NCI-H82 (cell line): Measurements from ENCODE around the gene CARMIL3.
A peak's percentile ranks its signal among the peaks of the same experiment; 100 is the strongest.

Experiments used
- DNase-seq: peaks from one replicate; lab custom pipeline; 2025; lab: John Stamatoyannopoulos, UW

Gene CARMIL3

DNA sequence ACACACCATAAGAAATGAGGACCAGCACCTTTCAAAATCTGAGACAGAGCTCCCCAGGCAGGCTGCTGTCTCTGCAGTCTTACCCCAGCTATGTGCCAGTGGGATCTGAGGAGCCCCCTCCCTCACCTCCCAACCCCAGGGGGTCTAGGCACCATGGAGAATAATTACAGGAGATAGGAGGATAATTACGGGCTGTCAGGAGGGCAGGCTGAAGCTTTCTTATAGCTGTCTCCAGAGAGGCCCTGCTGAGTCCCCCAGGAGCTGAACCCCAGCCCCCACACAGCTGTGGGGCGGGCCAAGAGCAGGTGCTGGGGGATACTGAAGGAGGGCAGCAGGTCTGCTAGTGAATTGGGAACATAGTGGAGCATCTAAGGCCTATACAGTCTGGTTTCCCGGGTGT is 26.3 kb downstream of the CARMIL3 start:
- DNase-seq = peak; percentile 13

DNA sequence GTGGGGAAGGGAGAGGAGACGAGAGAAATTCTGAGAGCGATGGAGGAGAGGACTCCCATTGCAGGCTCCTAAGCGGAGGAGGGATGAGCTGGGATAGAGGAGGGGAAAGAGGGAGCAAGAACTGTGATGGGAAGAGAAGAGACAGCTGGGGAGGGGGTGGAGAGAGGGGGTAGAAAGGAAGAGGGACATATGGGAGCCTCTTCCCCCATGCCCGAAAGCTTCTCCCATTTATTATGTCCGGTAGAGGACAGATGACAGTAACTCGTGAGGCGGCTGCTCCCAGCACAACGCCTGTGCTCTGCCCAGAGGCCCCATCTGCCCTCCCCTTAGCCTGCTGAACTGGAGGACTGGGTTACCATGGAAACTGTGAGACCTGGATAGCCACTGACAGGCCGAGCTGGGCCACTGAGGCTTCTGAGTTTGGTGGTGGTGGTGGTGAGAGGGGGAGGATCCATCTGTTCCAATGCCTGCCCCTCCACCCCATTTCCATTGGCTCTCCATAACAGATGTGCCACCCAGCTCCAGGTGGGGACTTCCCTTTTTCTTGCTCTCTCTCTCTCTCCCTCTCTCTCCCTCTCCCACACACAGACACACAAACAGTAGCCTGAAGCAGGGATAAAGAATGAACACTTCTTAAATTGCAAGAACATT is 27.8 kb downstream of the CARMIL3 start:
- peak; percentile 96 for DNase-seq

DNA sequence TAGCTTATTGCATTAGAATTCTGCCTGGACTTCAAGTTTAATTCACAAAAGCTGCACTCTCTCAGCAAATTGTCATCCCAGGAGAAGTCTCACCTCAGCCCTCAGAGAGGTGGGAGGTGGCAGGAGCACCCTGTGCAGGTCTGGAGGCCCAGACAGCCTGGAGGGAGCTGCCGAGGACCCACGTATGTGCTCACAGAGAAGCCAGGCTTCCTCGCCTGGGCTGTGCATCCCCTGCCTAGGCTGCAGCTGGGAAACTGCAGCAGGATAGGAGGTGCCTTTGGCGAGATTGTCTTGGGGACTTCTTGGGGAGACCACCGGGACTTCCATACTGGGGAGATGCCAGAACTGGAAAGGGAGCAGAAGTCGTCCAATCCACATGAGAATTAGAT is 28.3 kb downstream of the CARMIL3 start:
- DNase-seq = peak; percentile 45

DNA sequence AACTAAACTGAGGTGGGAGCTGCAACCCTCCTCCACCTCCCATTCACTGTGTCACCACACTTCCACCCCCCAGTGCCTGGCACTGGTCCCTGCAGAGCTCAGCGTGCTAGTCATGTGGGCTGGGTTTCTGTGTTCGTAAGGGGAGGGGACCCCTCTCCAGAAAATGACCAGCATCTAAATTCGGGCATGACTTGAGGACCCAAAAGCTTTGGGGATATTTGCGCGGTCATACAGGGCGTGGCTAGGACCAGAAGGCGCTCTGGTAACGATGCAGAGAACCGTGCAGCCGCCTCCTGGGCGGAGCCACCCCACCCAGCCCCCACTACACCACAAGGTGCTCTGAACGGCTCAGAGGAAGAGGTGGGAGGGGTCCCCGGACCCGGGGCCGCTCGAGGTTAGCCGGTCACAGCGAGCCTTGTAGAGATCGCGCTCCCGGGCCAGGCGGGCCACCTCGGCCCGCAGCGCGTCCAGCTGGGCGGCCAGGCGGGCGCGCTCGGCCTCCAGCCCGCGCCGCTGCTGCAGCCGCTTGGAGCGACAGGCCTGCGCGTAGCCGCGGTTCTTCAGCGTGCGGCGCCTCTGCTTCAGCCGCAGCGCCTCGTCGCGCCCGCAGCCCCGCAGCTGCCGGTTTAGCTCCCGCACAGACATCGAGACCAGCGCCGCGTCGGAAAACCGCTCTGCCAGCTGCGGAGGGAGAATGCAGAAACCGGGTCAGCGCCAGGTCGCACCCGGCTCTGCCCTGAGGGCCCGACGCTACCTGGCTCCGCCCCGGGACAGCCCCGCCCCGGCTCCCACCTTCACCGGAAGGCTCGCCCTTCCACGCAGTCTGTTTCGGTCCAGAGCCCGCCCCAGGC is 29.3 kb downstream of the CARMIL3 start:
- peak; percentile 90 for DNase-seq

DNA sequence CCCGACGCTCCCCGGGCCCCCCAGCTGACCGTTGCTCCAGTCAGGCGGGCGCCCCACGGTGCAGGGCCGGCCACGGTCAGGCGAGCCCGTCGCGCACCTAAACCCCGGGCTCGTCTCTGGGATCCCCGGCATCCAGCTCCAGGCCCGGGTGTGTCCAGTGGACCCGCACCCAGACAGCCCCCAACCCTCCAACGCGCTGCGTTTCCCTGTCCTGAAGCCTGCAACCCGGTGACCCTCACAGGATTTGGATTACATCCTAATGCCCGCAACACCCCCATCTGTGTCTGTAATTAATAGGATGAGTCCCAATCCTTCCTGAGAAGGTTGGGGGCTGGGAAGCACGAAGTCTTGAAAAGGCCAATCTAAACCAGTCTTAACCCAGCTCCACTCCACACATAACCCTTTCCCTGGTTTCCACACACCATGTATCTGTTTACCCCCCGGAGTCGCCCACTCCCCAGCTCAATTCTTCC is 30.0 kb downstream of the CARMIL3 start:
- DNase-seq = peak; percentile 93

DNA sequence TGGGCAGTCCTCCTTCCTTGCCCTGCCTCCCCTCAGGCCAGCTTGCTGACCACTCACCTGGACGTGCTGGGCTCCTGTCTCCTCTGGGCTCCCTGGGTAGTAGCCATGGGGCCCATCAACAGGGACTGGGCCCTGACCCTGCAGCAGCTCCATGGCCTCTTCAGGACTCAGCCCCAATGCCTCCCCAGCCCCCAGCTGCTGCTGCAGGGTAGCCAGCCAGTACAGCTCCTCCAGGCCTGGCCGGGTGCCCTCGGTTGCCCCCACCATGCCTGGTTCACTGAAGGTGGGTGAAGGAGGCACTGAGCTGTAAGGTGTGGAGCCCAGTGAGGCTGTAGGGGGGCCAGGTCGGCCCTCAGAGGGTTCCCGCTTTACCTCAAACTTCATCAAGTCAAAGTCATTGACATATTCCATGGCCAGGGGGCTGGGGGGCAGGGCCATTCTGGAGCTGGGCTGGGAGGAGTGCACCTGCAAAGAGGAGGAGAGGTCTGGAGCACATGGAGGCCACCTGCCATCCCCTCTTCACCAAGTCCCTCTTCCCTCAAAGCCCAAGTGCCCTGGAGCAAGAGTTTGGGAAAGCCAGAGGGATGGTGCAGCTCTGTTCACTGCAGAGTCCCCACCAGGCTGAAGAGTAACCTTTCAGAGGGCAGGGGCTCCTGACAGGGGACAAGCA is 30.7 kb downstream of the CARMIL3 start:
- DNase-seq = no peak

- no peak for DNase-seq
These were observed 31.7 kb downstream of the CARMIL3 start for GRCh38 chr14:24083462-24083861.

- no peak for DNase-seq
These were observed 32.6 kb downstream of the CARMIL3 start for GRCh38 chr14:24084440-24084839.

- peak; percentile 95 for DNase-seq
These were observed 33.4 kb downstream of the CARMIL3 start for GRCh38 chr14:24085215-24085614.

GRCh38 chr14:24086193-24086955 is 34.6 kb downstream of the CARMIL3 start:
- DNase-seq = peak; percentile 97

DNA sequence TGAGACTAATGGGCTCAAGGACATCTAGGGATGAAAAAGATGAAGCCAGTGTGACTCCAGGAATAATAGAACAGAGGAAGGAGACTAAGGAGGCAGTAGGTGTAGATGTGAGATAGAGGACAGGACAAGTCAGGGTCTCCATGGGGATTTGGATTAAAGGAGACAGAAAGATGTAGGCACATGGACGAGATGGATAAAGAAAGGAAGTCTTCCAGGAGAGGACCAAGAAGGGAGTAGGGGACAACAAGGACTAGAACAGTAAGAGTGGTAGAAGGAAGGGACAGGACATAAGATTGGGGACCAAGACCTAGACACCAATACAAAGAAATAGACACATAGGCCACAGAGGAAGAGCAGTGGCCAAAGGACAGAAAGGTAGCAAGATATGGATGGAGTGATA is 35.2 kb downstream of the CARMIL3 start:
- no peak for DNase-seq

- DNase-seq = no peak
These were observed 36.3 kb downstream of the CARMIL3 start for GRCh38 chr14:24088095-24088494.

DNA sequence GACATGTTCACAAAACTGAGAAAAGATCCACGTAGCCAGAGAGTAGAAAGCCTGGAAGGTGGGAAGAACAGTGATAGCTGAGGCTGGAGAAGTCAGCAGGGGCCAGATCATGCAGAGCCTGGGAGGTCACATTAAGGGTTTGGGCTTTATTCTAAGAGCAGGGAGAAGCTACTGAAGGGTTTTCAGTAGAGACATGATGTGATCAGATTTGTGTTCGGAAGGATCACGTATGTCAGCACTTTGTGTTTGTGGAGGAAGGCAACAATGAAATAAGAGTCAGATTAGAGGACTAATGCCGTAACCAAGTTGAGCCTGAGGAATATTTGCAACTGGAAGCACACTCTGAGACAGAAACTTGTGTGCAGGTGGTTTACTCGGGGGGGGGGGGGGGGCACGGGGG is 38.1 kb downstream of the CARMIL3 start:
- peak; percentile 24 for DNase-seq

DNA sequence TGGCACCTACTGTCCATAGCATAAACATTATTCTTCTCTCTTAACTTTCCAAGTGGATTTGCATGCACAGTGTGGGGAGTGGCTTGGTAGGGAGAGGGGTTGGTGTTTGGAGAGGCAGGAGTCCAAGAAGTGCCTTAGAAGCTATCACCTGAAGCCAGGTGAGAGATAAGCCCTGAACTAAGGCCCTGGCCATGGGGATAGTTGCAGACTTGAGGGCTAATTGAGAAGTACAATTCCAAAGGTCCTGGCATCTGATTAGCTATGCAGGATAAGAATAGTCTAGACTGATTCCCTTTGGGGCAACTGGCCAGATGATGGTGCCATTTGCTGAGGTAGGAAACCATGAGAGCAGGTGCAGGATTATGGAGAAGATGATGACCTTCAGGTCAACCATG is 40.3 kb downstream of the CARMIL3 start:
- DNase-seq = no peak

DNA sequence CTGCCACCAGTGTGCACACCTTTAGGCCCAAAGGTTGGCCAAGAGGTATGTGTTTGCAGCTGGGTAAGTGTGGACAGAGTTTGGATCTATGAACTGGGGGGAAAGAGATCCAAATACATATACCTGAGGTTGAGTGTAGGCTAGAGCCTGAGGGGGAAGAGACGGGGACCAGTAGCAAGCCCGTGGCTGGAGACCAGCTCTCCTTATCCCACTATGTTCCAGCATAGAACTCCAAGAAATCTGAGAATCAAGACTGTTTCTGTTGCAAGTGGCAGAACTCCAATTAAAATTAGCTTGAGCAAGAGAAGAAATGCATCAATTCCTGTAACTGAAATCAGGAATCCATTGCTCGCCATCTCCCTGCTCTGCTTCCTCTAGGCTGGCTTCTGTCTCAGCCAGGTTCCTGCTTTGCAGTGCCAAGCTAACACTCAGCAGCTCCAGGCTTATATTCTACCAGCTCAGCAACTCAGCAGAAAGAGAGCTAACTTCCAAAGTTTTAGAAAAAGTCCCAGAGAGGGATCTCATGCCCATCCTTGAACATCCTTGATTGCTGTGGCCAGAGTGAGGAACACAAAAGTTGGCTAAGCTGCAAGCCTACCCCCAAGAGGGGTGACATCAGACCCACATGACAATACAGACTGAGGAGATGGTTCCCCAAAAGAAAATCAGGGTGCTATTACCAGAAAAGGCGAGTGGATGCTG is 40.8 kb downstream of the CARMIL3 start:
- DNase-seq = no peak

DNA sequence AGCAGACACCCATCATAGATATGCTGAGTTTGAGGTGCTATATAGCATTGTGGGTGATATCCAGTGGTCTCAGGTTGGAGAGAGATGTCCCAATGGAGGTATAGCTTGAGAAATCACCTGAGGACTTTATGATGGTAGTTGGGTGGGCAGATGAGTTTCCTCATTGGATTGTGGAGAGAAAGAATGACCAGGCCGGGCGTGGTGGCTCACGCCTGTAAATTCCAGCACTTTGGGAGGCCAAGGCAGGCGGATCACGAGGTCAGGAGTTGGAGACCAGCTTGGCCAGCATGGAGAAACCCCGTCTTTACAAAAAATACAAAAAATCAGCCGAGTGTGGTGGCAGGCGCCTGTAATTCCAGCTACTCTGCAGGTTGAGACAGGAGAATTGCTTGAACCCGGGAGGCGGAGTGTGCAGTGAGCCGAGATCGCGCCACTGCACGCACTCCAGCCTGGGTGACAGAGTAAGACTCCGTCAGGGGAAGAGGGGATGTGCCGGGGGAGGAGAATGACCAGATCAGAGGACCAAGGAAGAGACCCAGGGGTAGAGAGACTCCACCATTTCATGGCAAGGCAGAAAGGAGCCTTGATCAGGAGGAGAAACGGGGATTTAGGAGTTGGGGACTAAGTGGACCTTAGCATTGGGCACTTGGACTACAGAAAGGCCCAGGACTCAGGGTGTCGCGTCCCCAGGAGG is 41.5 kb downstream of the CARMIL3 start:
- DNase-seq = no peak

DNA sequence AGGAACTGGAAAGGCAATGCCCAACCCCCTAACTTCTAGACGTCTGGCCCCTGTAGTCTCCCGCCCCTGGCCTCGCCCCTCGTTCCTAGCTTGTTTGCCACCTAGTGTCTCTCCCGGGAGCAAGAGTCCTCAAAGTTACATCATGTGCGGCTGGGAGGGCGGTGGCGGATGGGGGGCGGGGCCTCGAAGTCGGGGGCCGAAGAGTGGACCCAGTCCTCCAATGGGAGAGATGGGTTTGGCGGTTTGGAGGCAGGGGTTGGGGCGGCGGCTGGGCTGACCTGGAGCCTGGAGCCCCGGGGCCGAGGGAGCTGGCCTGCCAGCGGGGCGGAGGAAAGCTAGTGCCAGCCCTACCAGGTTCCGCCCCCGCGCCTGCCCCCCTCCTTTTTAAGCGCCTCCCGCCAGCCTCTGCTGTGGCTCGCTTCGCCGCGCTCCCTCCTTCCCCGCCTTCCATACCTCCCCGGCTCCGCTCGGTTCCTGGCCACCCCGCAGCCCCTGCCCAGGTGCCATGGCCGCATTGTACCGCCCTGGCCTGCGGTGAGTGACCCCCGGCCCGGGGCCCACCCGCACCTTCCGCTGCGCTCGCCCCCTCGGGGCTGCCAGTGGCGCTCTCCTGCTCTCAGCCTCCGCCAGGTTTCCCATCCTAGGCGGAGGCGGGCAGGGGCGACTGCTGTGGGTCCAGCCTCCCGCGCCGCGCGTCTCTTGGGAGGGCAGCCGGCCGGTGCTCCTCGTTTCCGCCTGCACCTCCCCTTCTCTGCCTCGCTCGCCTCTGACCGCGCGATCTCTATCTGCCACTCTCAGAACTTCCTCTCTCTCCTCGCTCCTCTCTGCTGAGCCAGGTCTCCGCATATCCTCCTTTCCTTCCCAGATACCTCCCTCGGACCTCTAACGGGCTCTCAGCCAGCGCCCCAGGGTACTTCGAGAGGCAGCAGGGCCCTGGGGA is 42.4 kb downstream of the CARMIL3 start, which contains the start of gene PCK2:
PCK2 (plus strand) TSS at position 411 of the 940 bp plus-strand sequence; CDS start at position 506, 95 bp downstream.
- peak; percentile 90 for DNase-seq

DNA sequence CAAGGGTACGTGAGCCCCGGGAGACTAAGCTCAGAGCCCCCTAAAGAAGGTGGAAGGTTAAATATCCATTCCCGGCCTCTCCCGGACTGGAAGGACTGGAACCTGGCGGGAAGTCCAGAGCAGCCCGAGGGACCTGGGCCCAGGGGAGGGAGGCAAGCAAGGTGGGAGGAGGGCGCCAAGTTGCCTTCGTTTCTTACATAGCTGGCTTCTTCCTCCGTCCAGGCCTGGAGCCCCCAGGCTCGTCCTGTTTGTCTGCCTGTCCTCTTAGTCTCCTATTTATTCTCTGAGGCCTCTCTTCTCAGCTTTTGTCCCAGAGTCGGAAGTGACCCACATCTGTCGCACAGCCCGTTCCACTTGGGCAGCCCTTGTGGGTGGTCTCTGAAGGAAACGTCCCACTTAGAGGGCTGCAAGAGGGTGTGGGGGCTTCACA is 43.0 kb downstream of the CARMIL3 start:
- DNase-seq = peak; percentile 62

DNA sequence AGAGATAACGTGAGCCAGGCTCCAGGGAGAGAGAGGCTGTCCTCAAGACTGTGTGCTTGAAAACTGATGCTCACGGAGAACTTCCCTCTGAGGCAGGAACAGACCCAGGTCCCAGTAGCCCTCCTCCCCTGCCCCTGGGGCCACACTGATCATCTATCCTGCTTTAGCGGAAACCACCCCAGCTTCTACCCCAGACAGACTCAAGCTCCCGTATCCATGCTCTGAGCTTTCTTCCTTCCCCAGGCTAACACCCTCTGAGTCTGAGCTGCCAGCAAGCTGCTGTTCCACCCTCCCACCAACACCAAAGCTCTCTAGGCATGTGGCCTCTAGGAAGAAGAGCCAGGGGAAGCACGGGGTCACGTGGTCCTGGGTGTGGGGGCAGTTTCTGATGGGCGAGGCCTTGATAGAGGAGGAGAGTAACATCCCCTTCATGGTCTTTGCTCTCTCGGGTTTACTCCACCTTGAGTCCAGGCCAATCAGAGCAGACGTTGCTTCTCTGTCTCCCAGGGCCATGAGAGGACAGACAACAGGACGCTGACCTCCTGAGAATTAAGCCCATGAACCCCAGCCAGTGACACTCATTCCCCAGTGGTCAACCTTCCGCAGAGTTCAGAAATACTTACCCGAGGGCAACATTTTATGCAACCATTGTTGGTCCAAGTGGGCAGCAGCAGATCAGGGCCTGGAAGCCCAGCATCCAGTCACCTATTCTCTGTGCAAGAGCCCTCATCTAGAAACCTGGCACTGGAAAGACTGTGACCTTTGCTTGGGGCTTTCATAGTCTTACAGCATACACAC is 43.7 kb downstream of the CARMIL3 start:
- peak; percentile 73 for DNase-seq
